Measurements from ENCODE around the gene AJUBA. TPM values are rescaled to one million over a fixed set of nuclear protein-coding genes. Genes with fewer than 3 reads are reported as not detected.
"Not testable (repeated sequence)": the region's sequence is repeated elsewhere in the genome, so short reads cannot be mapped to it uniquely, and the experiment has no call there.

Gene AJUBA
- total RNA-seq, 8 experiments from 2014 or later, result 2.5 to 31.4 (median 8.9) TPM

GRCh38 chr14:22974530-22975313 is 7.6 kb downstream of the AJUBA start:
- H3K4me1 ChIP-seq (replicated peaks in 1 of 2), result peaks cover 22 to 34% of the 10 kb centered on the region in 2 donors
- WGBS, 10 experiments, result 0 to 100% (median 76%) methylated on average over 1 to 6 of the region's 9 CpGs; no CpG with 5 or more reads in 2 of the 10 experiments
- in situ Hi-C loops (cut with MboI; ENCODE audit: low pct_unique_long_range_greater_than_20kb in 2 of 9, low sequenced_read_pairs in 9 of 9, unreplicated experiment in 9 of 9), result loop anchor here in 2 of 9 experiments (25.0 kb wide), 1 partner anchor 88 kb away; the partner anchor contains the start of gene CDH24 (in 2 of the 2)
- no peak overlapping the region for H3K27ac ChIP-seq
- ATAC-seq (replicated peaks in 6 of 8), result no peak
- no peak overlapping the region for H3K4me3 ChIP-seq

GRCh38 chr14:22973217-22974032 is 8.9 kb downstream of the AJUBA start:
- ATAC-seq (replicated peaks in 6 of 8), result peak in 6 of 8 experiments; percentile 10 to 67 (median 35)
- no peak overlapping the region for H3K27ac ChIP-seq
- 63 to 100% (median 85%) methylated on average over 1 to 5 of the region's 6 CpGs; no CpG with 5 or more reads in 5 of the 10 experiments for WGBS, 10 experiments
- in situ Hi-C loops (cut with MboI; ENCODE audit: low pct_unique_long_range_greater_than_20kb in 2 of 9, low sequenced_read_pairs in 9 of 9, unreplicated experiment in 9 of 9), result loop anchor here in 2 of 9 experiments (25.0 kb wide), 1 partner anchor 89 kb away; the partner anchor contains the start of gene CDH24 (in 2 of the 2)
- peaks cover 22 to 24% of the 10 kb centered on the region in 2 donors for H3K4me1 ChIP-seq (replicated peaks in 1 of 2)
- no peak overlapping the region for H3K4me3 ChIP-seq

- no peak for ATAC-seq (replicated peaks in 6 of 8)
- H3K27ac ChIP-seq, result no peak overlapping the region
- in situ Hi-C loops (cut with MboI; ENCODE audit: low pct_unique_long_range_greater_than_20kb in 2 of 9, low sequenced_read_pairs in 9 of 9, unreplicated experiment in 9 of 9), result loop anchor here in 2 of 9 experiments (25.0 kb wide), 1 partner anchor 90 kb away; the partner anchor contains the start of gene CDH24 (in 2 of the 2)
- 83 to 100% (median 100%) methylated on average over 1 to 2 of the region's 2 CpGs; no CpG with 5 or more reads in 5 of the 10 experiments for WGBS, 10 experiments
- peaks cover 12 to 14% of the 10 kb centered on the region in 2 donors for H3K4me1 ChIP-seq (replicated peaks in 1 of 2)
- no peak overlapping the region for H3K4me3 ChIP-seq
Measured at GRCh38 chr14:22972313-22972930, 9.9 kb downstream of the AJUBA start.

- ATAC-seq (replicated peaks in 6 of 8), result no peak
- in situ Hi-C loops (cut with MboI; ENCODE audit: low pct_unique_long_range_greater_than_20kb in 2 of 9, low sequenced_read_pairs in 9 of 9, unreplicated experiment in 9 of 9), result loop anchor here in 2 of 9 experiments (25.0 kb wide), 1 partner anchor 91 kb away; the partner anchor contains the start of gene CDH24 (in 2 of the 2)
- 88 to 100% (median 100%) methylated on average over 1 of the region's 1 CpG; no CpG with 5 or more reads in 3 of the 10 experiments for whole genome bisulfite sequencing, 10 experiments
- peaks cover 0 to 2% of the 10 kb centered on the region in 2 donors for H3K4me1 ChIP-seq (replicated peaks in 1 of 2)
- no peak overlapping the region for H3K4me3 ChIP-seq
- no peak overlapping the region for H3K27ac ChIP-seq
Measured at GRCh38 chr14:22971152-22971551, 11.2 kb downstream of the AJUBA start.

- no peak for ATAC-seq (replicated peaks in 6 of 8)
- Histone ChIP-seq H3K4me3 (no peak overlapping the region), H3K27ac (no peak overlapping the region), H3K4me1 (replicated peaks in 1 of 2) (no peaks in the 10 kb centered on the region)
- in situ Hi-C loops (cut with MboI; ENCODE audit: low pct_unique_long_range_greater_than_20kb in 2 of 9, low sequenced_read_pairs in 9 of 9, unreplicated experiment in 9 of 9), result loop anchor here in 2 of 9 experiments (25.0 kb wide), 1 partner anchor 95 kb away; the partner anchor contains the start of gene CDH24 (in 2 of the 2)
- 42 to 90% (median 72%) methylated on average over 1 to 4 of the region's 4 CpGs; no CpG with 5 or more reads in 1 of the 10 experiments for WGBS, 10 experiments
Measured at GRCh38 chr14:22966783-22967269, 15.5 kb downstream of the AJUBA start.

GRCh38 chr14:22965916-22966782 is 16.2 kb downstream of the AJUBA start:
- in situ Hi-C loops (cut with MboI; ENCODE audit: low pct_unique_long_range_greater_than_20kb in 2 of 9, low sequenced_read_pairs in 9 of 9, unreplicated experiment in 9 of 9), result loop anchor here in 2 of 9 experiments (25.0 kb wide), 1 partner anchor 96 kb away; the partner anchor contains the start of gene CDH24 (in 2 of the 2)
- H3K4me3 ChIP-seq; H3K4me1 ChIP-seq (replicated peaks in 1 of 2); ATAC-seq (replicated peaks in 6 of 8); H3K27ac ChIP-seq: not testable (repeated sequence)
- 49 to 95% (median 73%) methylated on average over 3 to 8 of the region's 15 CpGs for WGBS, 10 experiments

GRCh38 chr14:22962061-22962676 is 20.2 kb downstream of the AJUBA start:
- Histone ChIP-seq H3K4me3 (no peak overlapping the region), H3K4me1 (replicated peaks in 1 of 2) (no peaks in the 10 kb centered on the region), H3K27ac (no peak overlapping the region)
- WGBS, 10 experiments, result 73 to 100% (median 94%) methylated on average over 1 to 6 of the region's 6 CpGs
- in situ Hi-C loops (cut with MboI; ENCODE audit: low pct_unique_long_range_greater_than_20kb in 2 of 9, low sequenced_read_pairs in 9 of 9, unreplicated experiment in 9 of 9), result loop anchor here in 2 of 9 experiments (25.0 kb wide), 1 partner anchor 100 kb away; the partner anchor contains the start of gene CDH24 (in 2 of the 2)
- no peak for ATAC-seq (replicated peaks in 6 of 8)

- Histone ChIP-seq H3K4me3 (peak overlapping the region; percentile 36 to 79 (median 66)), H3K4me1 (replicated peaks in 1 of 2) (peaks cover 3 to 5% of the 10 kb centered on the region in 2 donors), H3K27ac (peak overlapping the region in 1 of 2 donors; percentile 84)
- in situ Hi-C loops (cut with MboI; ENCODE audit: low pct_unique_long_range_greater_than_20kb in 2 of 9, low sequenced_read_pairs in 9 of 9, unreplicated experiment in 9 of 9), result loop anchor here in 2 of 9 experiments (25.0 kb wide), 1 partner anchor 106 kb away; the partner anchor contains the start of gene CDH24 (in 2 of the 2)
- no peak for ATAC-seq (replicated peaks in 6 of 8)
- WGBS, 10 experiments, result 9 to 80% (median 19%) methylated on average over 1 to 18 of the region's 19 CpGs
Measured at GRCh38 chr14:22955702-22956569, 26.4 kb downstream of the AJUBA start.

- no peak overlapping the region for H3K4me3 ChIP-seq
- H3K27ac ChIP-seq, result no peak overlapping the region
- ATAC-seq (replicated peaks in 6 of 8), result no peak
- peaks cover 3 to 5% of the 10 kb centered on the region in 2 donors for H3K4me1 ChIP-seq (replicated peaks in 1 of 2)
- 90 to 100% (median 100%) methylated on average over 1 of the region's 1 CpG; no CpG with 5 or more reads in 4 of the 10 experiments for WGBS, 10 experiments
- in situ Hi-C loops (cut with MboI; ENCODE audit: low pct_unique_long_range_greater_than_20kb in 2 of 9, low sequenced_read_pairs in 9 of 9, unreplicated experiment in 9 of 9), result loop anchor here in 2 of 9 experiments (25.0 kb wide), 1 partner anchor 110 kb away; the partner anchor contains the start of gene CDH24 (in 2 of the 2)
Measured at GRCh38 chr14:22952418-22952817, 29.9 kb downstream of the AJUBA start.

- ATAC-seq (replicated peaks in 6 of 8); H3K4me1 ChIP-seq (replicated peaks in 1 of 2); H3K27ac ChIP-seq; H3K4me3 ChIP-seq: not testable (repeated sequence)
- WGBS, 10 experiments, result 67 to 100% (median 91%) methylated on average over 1 to 8 of the region's 8 CpGs; no CpG with 5 or more reads in 1 of the 10 experiments
- in situ Hi-C loops (cut with MboI; ENCODE audit: low pct_unique_long_range_greater_than_20kb in 2 of 9, low sequenced_read_pairs in 9 of 9, unreplicated experiment in 9 of 9), result loop anchor here in 2 of 9 experiments (25.0 kb wide), 1 partner anchor 111 kb away; the partner anchor contains the start of gene CDH24 (in 2 of the 2)
Measured at GRCh38 chr14:22951795-22952194, 30.6 kb downstream of the AJUBA start.

All from motor neuron (in vitro differentiated cells).